Neutrophil (primary cell): ENCODE measurements around the gene ZFP92.

ENCODE experiments used
- H3K27ac ChIP-seq: fragments of 200-600 bp; sonication (generic); 2 replicates; pipeline ENCODE4 v1.5.1; 2016; ENCODE audit warnings: mild to moderate bottlenecking, moderate library complexity
- H3K27me3 ChIP-seq: fragments of 200-600 bp; sonication (generic); 2 replicates; pipeline ENCODE4 v1.6.0; 2016; ENCODE audit warnings: mild to moderate bottlenecking
- H3K36me3 ChIP-seq: fragments of 200-600 bp; sonication (generic); 2 replicates; pipeline ENCODE4 v1.5.1; 2017
- H3K4me1 ChIP-seq, 2 experiments: fragments of 200-600 bp in 1 of 2; sonication (generic) in 1 of 2; 1 replicate in 1 of 2; 2 replicates in 1 of 2; pipeline versions ENCODE4 v1.5.1 to v1.6.1; 2013 to 2016; ENCODE audit warnings: low read depth in 1 of 2, low read length in 1 of 2, mild to moderate bottlenecking in 1 of 2, moderate library complexity in 1 of 2; ENCODE audit not compliant: control insufficient read depth in 1 of 2, insufficient read depth in 1 of 2
- H3K4me3 ChIP-seq, 2 experiments: fragments of 200-600 bp in 1 of 2; sonication (generic) in 1 of 2; 1 replicate in 1 of 2; 2 replicates in 1 of 2; pipeline ENCODE4 v1.5.1; 2013 to 2016; ENCODE audit warnings: low read depth in 1 of 2, low read length in 1 of 2, mild to moderate bottlenecking in 1 of 2, moderate library complexity in 1 of 2
- H3K9me3 ChIP-seq: fragments of 200-600 bp; sonication (generic); 2 replicates; pipeline ENCODE4 v1.5.1; 2016
- CTCF ChIP-seq: fragments of 200-600 bp; sonication (generic); IDR thresholded peaks from 2 replicates; pipeline ENCODE4 v1.5.1; 2016; ENCODE audit warnings: antibody characterized with exemption

ZFP92 gene

GRCh38 chrX:153443476-153444332, 32.4 kb downstream of the ZFP92 start:
- H3K9me3 ChIP-seq: no peaks in the 10 kb centered on the region
- no peak for TF ChIP-seq CTCF
- H3K27me3 ChIP-seq: no peaks in the 10 kb centered on the region
- H3K36me3 ChIP-seq: no peaks in the 10 kb centered on the region
- no peaks in the 10 kb centered on the region for H3K4me1 ChIP-seq
- no peak overlapping the region for H3K4me3 ChIP-seq
- H3K27ac ChIP-seq: no peak overlapping the region

- Histone ChIP-seq H3K4me1 (no peaks in the 10 kb centered on the region), H3K4me3 (no peak overlapping the region), H3K9me3 (no peaks in the 10 kb centered on the region), H3K36me3 (no peaks in the 10 kb centered on the region), H3K27ac (no peak overlapping the region), H3K27me3 (no peaks in the 10 kb centered on the region)
- TF ChIP-seq CTCF: no peak
Measured at GRCh38 chrX:153444333-153445011, 33.2 kb downstream of the ZFP92 start.

DNA sequence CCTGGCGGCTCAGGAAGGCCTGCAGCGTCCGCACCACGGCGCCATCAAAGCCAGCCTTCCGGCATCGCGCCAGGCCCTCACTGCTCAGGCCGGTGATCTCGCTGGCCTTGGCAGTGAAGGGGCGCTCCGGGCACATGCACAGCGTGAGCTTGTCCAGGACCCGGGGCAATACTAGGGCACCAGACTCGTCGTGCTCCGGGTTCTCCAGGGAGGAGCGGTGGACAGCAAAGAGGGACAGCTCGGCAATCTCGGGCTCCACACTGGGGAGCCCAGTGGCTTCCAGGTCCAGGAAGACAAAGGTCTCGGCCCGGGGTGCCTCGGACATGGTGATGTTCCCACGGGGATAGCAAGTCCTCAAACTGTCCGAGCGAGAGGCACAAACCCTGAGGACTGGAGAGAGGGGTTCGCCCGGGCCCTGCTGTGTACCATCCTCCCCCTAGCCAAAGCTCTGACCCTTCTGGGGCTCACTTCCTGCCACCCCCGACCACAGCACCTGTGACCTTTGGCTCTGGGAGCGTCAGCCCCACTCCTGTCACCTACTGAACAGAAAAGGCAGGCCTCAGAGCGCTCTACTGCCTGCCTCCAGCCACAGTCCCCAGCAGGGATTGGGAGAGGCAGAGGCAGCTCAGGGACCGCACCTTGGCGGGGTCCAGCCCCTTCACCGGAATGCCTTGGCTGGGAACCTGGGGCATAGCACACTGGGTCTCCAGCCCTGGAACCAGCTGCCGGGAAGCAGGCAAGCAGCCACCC, 34.0 kb downstream of the ZFP92 start:
- Histone ChIP-seq H3K27ac (no peak overlapping the region), H3K9me3 (no peaks in the 10 kb centered on the region)

DNA sequence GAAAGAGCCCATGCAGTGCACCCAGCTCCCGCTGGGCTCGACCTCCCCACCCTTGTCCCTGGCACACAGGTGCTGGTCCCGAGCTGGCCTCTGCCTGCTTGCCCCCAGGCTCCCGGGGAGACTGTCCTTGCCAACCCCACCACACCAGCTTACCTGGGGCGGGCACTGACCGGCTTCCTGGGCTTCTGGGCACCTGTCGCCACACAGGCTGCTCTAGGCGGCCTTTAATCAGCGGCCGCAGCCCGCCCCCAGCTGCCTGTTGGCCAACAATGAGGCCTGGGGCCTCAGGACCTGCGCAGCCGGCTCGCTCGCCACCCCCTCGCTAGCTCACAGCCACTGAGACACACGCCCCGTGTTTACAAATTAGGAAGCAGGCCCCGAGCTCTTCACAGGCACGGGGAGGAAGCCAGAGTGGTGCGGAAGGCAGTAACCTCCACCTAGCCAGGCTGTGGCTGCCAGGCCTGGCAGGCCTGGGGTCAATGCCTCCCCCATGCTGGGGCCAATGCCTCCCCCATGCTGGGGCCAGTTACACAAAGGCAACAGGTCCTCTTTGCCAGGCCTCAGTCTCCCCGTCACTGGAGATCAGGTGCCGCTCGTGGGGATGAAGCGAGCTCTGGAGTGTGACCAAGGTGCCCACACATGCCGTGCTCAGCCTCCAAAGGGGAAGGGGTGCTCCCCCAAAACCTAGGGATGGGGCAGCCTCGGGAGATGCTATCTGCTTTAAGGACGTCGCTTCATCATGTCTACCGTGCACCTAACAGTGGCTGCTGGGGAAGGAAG, 34.8 kb downstream of the ZFP92 start, which contains the start of gene TREX2:
TREX2 (minus strand) TSS at position 201 of the 780 bp plus-strand sequence. CDS start 626 bp downstream, outside the sequence.
- no peaks in the 10 kb centered on the region for H3K9me3 ChIP-seq

More for the DNA sequence above, 34.0 kb downstream of the ZFP92 start:
- TF ChIP-seq CTCF: no peak
- no peaks in the 10 kb centered on the region for H3K4me1 ChIP-seq
- no peaks in the 10 kb centered on the region for H3K27me3 ChIP-seq
- no peak overlapping the region for H3K4me3 ChIP-seq
- H3K36me3 ChIP-seq: no peaks in the 10 kb centered on the region

More for the DNA sequence above, 34.8 kb downstream of the ZFP92 start, which contains the start of gene TREX2:
- Histone ChIP-seq H3K27me3 (no peaks in the 10 kb centered on the region), H3K4me3 (no peak within 1 kb of the TSS), H3K27ac (no peak within 1 kb of the TSS), H3K4me1 (no peaks in the 10 kb centered on the region), H3K36me3 (no peaks in the 10 kb centered on the region)
- TF ChIP-seq CTCF: no peak
